LHCN-M2 (cell line): Measurements from ENCODE around the gene RBBP6. TPM values are rescaled to one million over a fixed set of nuclear protein-coding genes. Genes with fewer than 3 reads are reported as not detected.
"Not testable (repeated sequence)": the region's sequence is repeated elsewhere in the genome, so short reads cannot be mapped to it uniquely, and the experiment has no call there.

Experiments
- DNase-seq: peaks from one replicate; pipeline ENCODE4 v3.0.0-alpha.2; 2012; ENCODE audit warnings: low read depth
- polyA plus RNA-seq: library from polyadenylated mRNA; unstranded; fragments of >200 nt; gene quantifications from one replicate; pipeline ENCODE4 v1.2.1, GENCODE V29; 2012; ENCODE audit warnings: missing spikeins
- total RNA-seq: library from RNA; depleted of rRNA; stranded (reverse); fragments of >200 nt; gene quantifications from 2 replicates; pipeline ENCODE4 v1.2.3, GENCODE V29; 2014; rRNA removed

Gene RBBP6
- total RNA-seq = 26.0 and 35.3 TPM in 2 replicates
- polyA plus RNA-seq = 7.8 TPM

GRCh38 chr16:24539295-24539849 lies at the start of gene RBBP6:
TSS of gene RBBP6 (plus strand) at chr16:24539566. CDS start at chr16:24540627, 1,061 bp downstream.
- DNase-seq = peak; percentile 96

GRCh38 chr16:24490866-24491265 lies 48.5 kb upstream of the RBBP6 start:
- DNase-seq = no peak

GRCh38 chr16:24491731-24492130 lies 47.6 kb upstream of the RBBP6 start:
- DNase-seq = no peak

- no peak for DNase-seq
These were observed 45.5 kb upstream of the RBBP6 start for GRCh38 chr16:24493821-24494220.

- not testable (repeated sequence) for DNase-seq
These were observed 44.2 kb upstream of the RBBP6 start for GRCh38 chr16:24495207-24495606.

- DNase-seq = no peak
These were observed 41.9 kb upstream of the RBBP6 start for GRCh38 chr16:24497440-24497839.

GRCh38 chr16:24499193-24499814 lies 40.1 kb upstream of the RBBP6 start:
- DNase-seq = peak; percentile 11

- peak; percentile 56 for DNase-seq
These were observed 34.7 kb upstream of the RBBP6 start for GRCh38 chr16:24504472-24505345.

GRCh38 chr16:24505959-24506358 lies 33.4 kb upstream of the RBBP6 start:
- no peak for DNase-seq

- peak; percentile 31 for DNase-seq
These were observed 31.3 kb upstream of the RBBP6 start for GRCh38 chr16:24507959-24508480.

GRCh38 chr16:24508614-24509013 lies 30.8 kb upstream of the RBBP6 start:
- peak; percentile 61 for DNase-seq

GRCh38 chr16:24509536-24509935 lies 29.8 kb upstream of the RBBP6 start:
- no peak for DNase-seq

GRCh38 chr16:24511174-24511573 lies 28.2 kb upstream of the RBBP6 start:
- DNase-seq = no peak

- no peak for DNase-seq
These were observed 27.6 kb upstream of the RBBP6 start for GRCh38 chr16:24511792-24512191.

GRCh38 chr16:24514096-24514495 lies 25.3 kb upstream of the RBBP6 start:
- no peak for DNase-seq

GRCh38 chr16:24515186-24515585 lies 24.2 kb upstream of the RBBP6 start:
- no peak for DNase-seq

GRCh38 chr16:24516900-24517669 lies 22.3 kb upstream of the RBBP6 start:
- peak; percentile 83 for DNase-seq

- no peak for DNase-seq
These were observed 20.9 kb upstream of the RBBP6 start for GRCh38 chr16:24518498-24518897.

- DNase-seq = no peak
These were observed 18.4 kb upstream of the RBBP6 start for GRCh38 chr16:24520983-24521382.

- DNase-seq = no peak
These were observed 16.6 kb upstream of the RBBP6 start for GRCh38 chr16:24522751-24523150.

GRCh38 chr16:24523569-24523968 lies 15.8 kb upstream of the RBBP6 start:
- DNase-seq = no peak
